ENCODE results near the gene EVI5.

Gene EVI5

GRCh38 chr1:92493139-92493538 lies 291.8 kb downstream of the EVI5 start:
- H3K9me3 ChIP-seq (ENCODE audit: insufficient read depth, low read length, severe bottlenecking), result no peaks in the 10 kb centered on the region
- H2AFZ ChIP-seq (ENCODE audit: low read depth, low read length), result no peak overlapping the region
- no peaks in the 10 kb centered on the region for H3K79me2 ChIP-seq (ENCODE audit: insufficient read depth, low read length)
- H3K27ac ChIP-seq (ENCODE audit: low read length), result peak overlapping the region; percentile 30; the same call in 1 of the 2 replicates
- DNase-seq (no peak), ATAC-seq (ENCODE audit: insufficient read depth, low read depth) (no peak)
- no peak overlapping the region for H3K4me3 ChIP-seq (ENCODE audit: low read depth in 1 of 2, low read length in 2 of 2)
- no peak for TF ChIP-seq EZH2 (IDR thresholded peaks at IDR 0.05; ENCODE audit: borderline replicate concordance, low read depth, low read length, severe bottlenecking)
- TF ChIP-seq CTCF (IDR thresholded peaks at IDR 0.05; ENCODE audit: borderline replicate concordance, extremely low read depth, low read length, poor library complexity, severe bottlenecking), result no peak
- peaks cover 35% of the 10 kb centered on the region for H3K4me1 ChIP-seq (ENCODE audit: insufficient read depth, low read length)
- peak overlapping the region; percentile 11; the same call in 1 of the 2 replicates for H3K9ac ChIP-seq (ENCODE audit: low read depth, low read length)
- H4K20me1 ChIP-seq (ENCODE audit: insufficient read depth, low read length), result no peaks in the 10 kb centered on the region
- no peaks in the 10 kb centered on the region for H3K36me3 ChIP-seq (ENCODE audit: insufficient read depth, low read length)
- no peak overlapping the region for H3K4me2 ChIP-seq (ENCODE audit: insufficient read depth, low read length)
- H3K27me3 ChIP-seq (ENCODE audit: insufficient read depth, low read length, poor library complexity), result no peaks in the 10 kb centered on the region

GRCh38 chr1:92488832-92489231 lies 296.1 kb downstream of the EVI5 start:
- peaks cover 13% of the 10 kb centered on the region for H3K4me1 ChIP-seq (ENCODE audit: insufficient read depth, low read length)
- DNase-seq, result no peak
- H3K27ac ChIP-seq (ENCODE audit: low read length), result no peak overlapping the region
- H3K79me2 ChIP-seq (ENCODE audit: insufficient read depth, low read length), result peaks cover 12% of the 10 kb centered on the region
- H4K20me1 ChIP-seq (ENCODE audit: insufficient read depth, low read length), result no peaks in the 10 kb centered on the region
- ATAC-seq (ENCODE audit: insufficient read depth, low read depth), result no peak
- no peak overlapping the region for H3K4me3 ChIP-seq (ENCODE audit: low read depth in 1 of 2, low read length in 2 of 2)
- H2AFZ ChIP-seq (ENCODE audit: low read depth, low read length), result no peak overlapping the region
- no peaks in the 10 kb centered on the region for H3K27me3 ChIP-seq (ENCODE audit: insufficient read depth, low read length, poor library complexity)
- no peak overlapping the region for H3K4me2 ChIP-seq (ENCODE audit: insufficient read depth, low read length)
- no peak overlapping the region for H3K9ac ChIP-seq (ENCODE audit: low read depth, low read length)
- H3K9me3 ChIP-seq (ENCODE audit: insufficient read depth, low read length, severe bottlenecking), result no peaks in the 10 kb centered on the region
- TF ChIP-seq CTCF (IDR thresholded peaks at IDR 0.05; ENCODE audit: borderline replicate concordance, extremely low read depth, low read length, poor library complexity, severe bottlenecking), result no peak
- TF ChIP-seq EZH2 (IDR thresholded peaks at IDR 0.05; ENCODE audit: borderline replicate concordance, low read depth, low read length, severe bottlenecking), result no peak
- H3K36me3 ChIP-seq (ENCODE audit: insufficient read depth, low read length), result peaks cover 9% of the 10 kb centered on the region; the same call in 1 of the 2 replicates

GRCh38 chr1:92488416-92488815 lies 296.5 kb downstream of the EVI5 start:
- H3K27ac ChIP-seq (ENCODE audit: low read length), result no peak overlapping the region
- H3K4me1 ChIP-seq (ENCODE audit: insufficient read depth, low read length), result peaks cover 13% of the 10 kb centered on the region
- H2AFZ ChIP-seq (ENCODE audit: low read depth, low read length), result no peak overlapping the region; the same call in 1 of the 2 replicates
- H3K36me3 ChIP-seq (ENCODE audit: insufficient read depth, low read length), result peaks cover 11% of the 10 kb centered on the region; the same call in 1 of the 2 replicates
- DNase-seq (no peak), ATAC-seq (ENCODE audit: insufficient read depth, low read depth) (no peak)
- no peak overlapping the region for H3K4me2 ChIP-seq (ENCODE audit: insufficient read depth, low read length)
- peaks cover 17% of the 10 kb centered on the region for H3K79me2 ChIP-seq (ENCODE audit: insufficient read depth, low read length)
- H4K20me1 ChIP-seq (ENCODE audit: insufficient read depth, low read length), result no peaks in the 10 kb centered on the region
- TF ChIP-seq EZH2 (IDR thresholded peaks at IDR 0.05; ENCODE audit: borderline replicate concordance, low read depth, low read length, severe bottlenecking) (no peak), CTCF (IDR thresholded peaks at IDR 0.05; ENCODE audit: borderline replicate concordance, extremely low read depth, low read length, poor library complexity, severe bottlenecking) (no peak)
- no peaks in the 10 kb centered on the region for H3K27me3 ChIP-seq (ENCODE audit: insufficient read depth, low read length, poor library complexity)
- H3K9me3 ChIP-seq (ENCODE audit: insufficient read depth, low read length, severe bottlenecking), result no peaks in the 10 kb centered on the region
- H3K4me3 ChIP-seq (ENCODE audit: low read depth in 1 of 2, low read length in 2 of 2), result no peak overlapping the region
- no peak overlapping the region for H3K9ac ChIP-seq (ENCODE audit: low read depth, low read length)

Measured in DND-41 (cell line).